Subcutaneous adipose tissue (tissue), 4 donors: ENCODE data around the gene NFKB2. TPM values are rescaled to one million over a fixed set of nuclear protein-coding genes. Genes with fewer than 3 reads are reported as not detected.

Source experiments
- CTCF ChIP-seq: fragments of 450-650 bp; IDR thresholded peaks from one replicate; pipeline ENCODE4 v1.5.1; 2016; ENCODE audit warnings: low read depth, mild to moderate bottlenecking, control low read depth, antibody characterized with exemption, moderate library complexity
- total RNA-seq, 4 donors: library from RNA; depleted of rRNA; stranded (reverse); fragments of >200 nt; gene quantifications; one replicate each; pipeline ENCODE4 v1.1.0, GENCODE V29; 2016

NFKB2 gene
- total RNA-seq, 4 donors from 2014 or later, result 7.7 to 20.3 (median 12.4) TPM

- no peak for TF ChIP-seq CTCF
These were observed 27.4 kb upstream of the NFKB2 start for GRCh38 chr10:102368077-102368476.

- TF ChIP-seq CTCF, result no peak
These were observed 24.2 kb upstream of the NFKB2 start for GRCh38 chr10:102371295-102371694.

- TF ChIP-seq CTCF, result no peak
These were observed 20.3 kb upstream of the NFKB2 start for GRCh38 chr10:102375250-102375649.

GRCh38 chr10:102375867-102376266 is 19.6 kb upstream of the NFKB2 start:
- no peak for TF ChIP-seq CTCF

- no peak for TF ChIP-seq CTCF
These were observed 18.6 kb upstream of the NFKB2 start for GRCh38 chr10:102376901-102377300.

- TF ChIP-seq CTCF, result no peak
These were observed 16.1 kb upstream of the NFKB2 start for GRCh38 chr10:102379383-102379782.

GRCh38 chr10:102381983-102382382 is 13.5 kb upstream of the NFKB2 start:
- no peak for TF ChIP-seq CTCF
